H9 (cell line): ENCODE data around the gene OGFOD3. TPM values are rescaled to one million over a fixed set of nuclear protein-coding genes. Genes with fewer than 3 reads are reported as not detected.

Experiments
- DNase-seq: peaks from one replicate; pipeline ENCODE4 v3.0.0-alpha.2; 2017
- H2AFZ ChIP-seq: one replicate; pipeline ENCODE4 v1.6.1; 2013; ENCODE audit warnings: mild to moderate bottlenecking, low read length, control low read depth, moderate library complexity
- H2AK5ac ChIP-seq: 2 replicates; pipeline ENCODE4 v1.6.1; 2013; ENCODE audit warnings: low read length, control low read depth, mixed read lengths; ENCODE audit not compliant: insufficient read length
- H2BK120ac ChIP-seq: one replicate; pipeline ENCODE4 v1.6.1; 2013; ENCODE audit warnings: low read depth, mild to moderate bottlenecking, low read length, control low read depth, inconsistent platforms; ENCODE audit not compliant: poor library complexity, severe bottlenecking
- H2BK12ac ChIP-seq: 2 replicates; pipeline ENCODE4 v1.6.1; 2013; ENCODE audit warnings: low read length, control low read depth, mixed read lengths, low read depth; ENCODE audit not compliant: insufficient read length
- H2BK15ac ChIP-seq: 2 replicates; pipeline ENCODE4 v1.6.1; 2013; ENCODE audit warnings: low read depth, low read length, control low read depth
- H2BK20ac ChIP-seq: one replicate; pipeline ENCODE4 v1.6.1; 2013; ENCODE audit warnings: low read depth, mild to moderate bottlenecking, low read length, control low read depth, inconsistent platforms; ENCODE audit not compliant: poor library complexity, severe bottlenecking
- H2BK5ac ChIP-seq: 2 replicates; pipeline ENCODE4 v1.6.1; 2013; ENCODE audit warnings: low read length, control low read depth, mixed read lengths; ENCODE audit not compliant: insufficient read length
- H3K14ac ChIP-seq: 2 replicates; pipeline ENCODE4 v1.6.1; 2013; ENCODE audit warnings: low read length, control low read depth; ENCODE audit not compliant: insufficient read depth
- H3K18ac ChIP-seq: 2 replicates; pipeline ENCODE4 v1.6.1; 2013; ENCODE audit warnings: low read depth, mild to moderate bottlenecking, mixed read lengths, low read length, control low read depth; ENCODE audit not compliant: insufficient read length
- H3K23ac ChIP-seq: 2 replicates; pipeline ENCODE4 v1.6.1; 2013; ENCODE audit warnings: low read length, control low read depth, mixed read lengths, low read depth; ENCODE audit not compliant: insufficient read length
- H3K23me2 ChIP-seq: 2 replicates; pipeline ENCODE4 v1.6.1; 2013; ENCODE audit warnings: low read depth, mild to moderate bottlenecking, mixed read lengths, low read length, control low read depth; ENCODE audit not compliant: insufficient read length, poor library complexity, severe bottlenecking
- H3K27ac ChIP-seq: 2 replicates; pipeline ENCODE4 v1.5.1; 2013; ENCODE audit warnings: low read length, control low read depth, mixed read lengths, low read depth; ENCODE audit not compliant: insufficient read length
- H3K27me3 ChIP-seq: 2 replicates; pipeline ENCODE4 v1.6.1; 2013; ENCODE audit warnings: low read length, control low read depth, inconsistent platforms; ENCODE audit not compliant: insufficient read depth
- H3K4ac ChIP-seq: 2 replicates; pipeline ENCODE4 v1.6.1; 2013; ENCODE audit warnings: low read depth, mild to moderate bottlenecking, control low read depth, inconsistent platforms, low read length, moderate library complexity
- H3K4me1 ChIP-seq: 2 replicates; pipeline ENCODE4 v1.6.1; 2013; ENCODE audit warnings: low read length, control low read depth, inconsistent platforms; ENCODE audit not compliant: insufficient read depth
- H3K4me2 ChIP-seq: 2 replicates; pipeline ENCODE4 v1.6.1; 2013; ENCODE audit warnings: low read length, control low read depth, mixed read lengths; ENCODE audit not compliant: insufficient read length, insufficient read depth
- H3K56ac ChIP-seq: 2 replicates; pipeline ENCODE4 v1.6.1; 2013; ENCODE audit warnings: low read depth, mild to moderate bottlenecking, mixed read lengths, low read length, control low read depth; ENCODE audit not compliant: insufficient read length
- H3K79me1 ChIP-seq: 2 replicates; pipeline ENCODE4 v1.6.1; 2013; ENCODE audit warnings: low read depth, mild to moderate bottlenecking, moderate library complexity, low read length, control low read depth, inconsistent platforms; ENCODE audit not compliant: insufficient read depth, poor library complexity, severe bottlenecking
- H3K79me2 ChIP-seq: 2 replicates; pipeline ENCODE4 v1.6.1; 2013; ENCODE audit warnings: low read length, control low read depth, inconsistent platforms; ENCODE audit not compliant: insufficient read depth
- H3K9ac ChIP-seq: 2 replicates; pipeline ENCODE4 v1.6.1; 2013; ENCODE audit warnings: low read length, control low read depth, mixed read lengths; ENCODE audit not compliant: insufficient read length; ENCODE audit errors: extremely low read depth
- H3K9me3 ChIP-seq: one replicate; pipeline ENCODE4 v1.6.1; 2013; ENCODE audit warnings: low read depth, low read length, inconsistent platforms; ENCODE audit not compliant: control insufficient read depth
- H3T11ph ChIP-seq: one replicate; pipeline ENCODE4 v1.6.1; 2013; ENCODE audit warnings: mild to moderate bottlenecking, low read length, control low read depth, inconsistent platforms
- H4K20me1 ChIP-seq: one replicate; pipeline ENCODE4 v1.6.1; 2013; ENCODE audit not compliant: control insufficient read depth, insufficient read length, insufficient read depth
- H4K5ac ChIP-seq: 2 replicates; pipeline ENCODE4 v1.6.1; 2013; ENCODE audit warnings: low read depth, mild to moderate bottlenecking, mixed read lengths, low read length, control low read depth; ENCODE audit not compliant: insufficient read length
- H4K8ac ChIP-seq: replicated peaks from 2 replicates; pipeline ENCODE4 v1.6.1; 2013; ENCODE audit warnings: low read length, control low read depth, mixed read lengths, low read depth; ENCODE audit not compliant: insufficient read length
- H4K91ac ChIP-seq: 2 replicates; pipeline ENCODE4 v1.6.1; 2013; ENCODE audit warnings: low read depth, mild to moderate bottlenecking, moderate library complexity, mixed read lengths, low read length, control low read depth; ENCODE audit not compliant: insufficient read length
- H3K27ac Mint-ChIP-seq, 3 experiments: 2 replicates in 2 of 3; 3 replicates in 1 of 3; pipeline ENCODE4 v1.8.0; 2020 to 2021; ENCODE audit warnings: mixed read lengths in 3 of 3, mild to moderate bottlenecking in 1 of 3, moderate library complexity in 1 of 3
- H3K27me3 Mint-ChIP-seq: 2 replicates; pipeline ENCODE4 v1.8.0; 2021; ENCODE audit warnings: low read depth, mild to moderate bottlenecking, moderate library complexity, mixed read lengths
- H3K36me3 Mint-ChIP-seq, 3 experiments: 2 replicates in 2 of 3; 3 replicates in 1 of 3; pipeline ENCODE4 v1.8.0; 2020 to 2021; ENCODE audit warnings: low read depth in 3 of 3, mixed read lengths in 3 of 3; ENCODE audit not compliant: insufficient read depth in 1 of 3
- H3K4me1 Mint-ChIP-seq, 2 experiments: 2 replicates each; pipeline ENCODE4 v1.8.0; 2020; ENCODE audit warnings: mixed read lengths in 2 of 2
- H3K4me3 Mint-ChIP-seq, 2 experiments: 2 replicates in 1 of 2; 3 replicates in 1 of 2; pipeline ENCODE4 v1.8.0; 2020 to 2021; ENCODE audit warnings: mild to moderate bottlenecking in 2 of 2, mixed read lengths in 2 of 2, moderate library complexity in 1 of 2
- H3K9me3 Mint-ChIP-seq, 2 experiments: 2 replicates in 1 of 2; 3 replicates in 1 of 2; pipeline ENCODE4 v1.8.0; 2020; ENCODE audit warnings: mild to moderate bottlenecking in 2 of 2, mixed read lengths in 2 of 2, moderate library complexity in 1 of 2
- CTCF ChIP-seq: fragments of 200-600 bp; sonication (generic); conservative IDR thresholded peaks from 3 replicates; pipeline ENCODE4 v1.8.0; 2021; ENCODE audit warnings: antibody characterized with exemption, mild to moderate bottlenecking
- WGBS: extraction: QIAGEN DNeasy Blood & Tissue Kit; methylation state at CpG from one replicate; pipeline ENCODE4 v1.1.7; 2013; ENCODE audit warnings: missing lambda C conversion rate, low lambda C conversion rate, mixed read lengths; ENCODE audit not compliant: insufficient read length; ENCODE audit errors: extremely low coverage; 5-methylcytosine and 5-hydroxymethylcytosine counted together
- total RNA-seq: library from RNA; stranded (reverse); gene quantifications from 2 replicates; pipeline ENCODE4 v1.2.1, GENCODE V29; 2021

Gene OGFOD3
- total RNA-seq, 1 experiment from 2014 or later: 27.8 TPM

GRCh38 chr17:82355770-82356427 is 62.5 kb downstream of the OGFOD3 start:
- TF ChIP-seq CTCF: no peak
- Histone ChIP-seq H3K9ac (no peak overlapping the region), H3K4ac (no peak overlapping the region), H4K20me1 (no peaks in the 10 kb centered on the region), H3K27me3 (no peaks in the 10 kb centered on the region), H4K91ac (no peak overlapping the region), H3K27ac (no peak overlapping the region), H2AK5ac (no peak overlapping the region), H3K9me3 (no peaks in the 10 kb centered on the region), H3K4me2 (no peak overlapping the region), H3K18ac (no peak overlapping the region), H3K4me1 (peaks cover 2% of the 10 kb centered on the region; the same call in 1 of the 2 replicates), H3K79me1 (no peaks in the 10 kb centered on the region), H4K5ac (no peak overlapping the region), H2BK20ac (no peak overlapping the region), H2BK12ac (no peak overlapping the region), H2BK5ac (no peak overlapping the region), H2BK120ac (no peak overlapping the region), H3K23ac (no peak overlapping the region), H3K14ac (no peak overlapping the region), H2AFZ (no peak overlapping the region), H3K79me2 (no peaks in the 10 kb centered on the region), H3K23me2 (no peaks in the 10 kb centered on the region), H3T11ph (no peak overlapping the region), H2BK15ac (no peak overlapping the region), H3K56ac (no peak overlapping the region), H4K8ac (no peak overlapping the region)
- Mint-ChIP-seq H3K9me3 (no peaks in the 10 kb centered on the region), H3K36me3 (no peaks in the 10 kb centered on the region), H3K4me1 (peaks cover 2 to 20% of the 10 kb centered on the region in 2 experiments), H3K27me3 (peaks cover 6% of the 10 kb centered on the region), H3K27ac (peak overlapping the region in 1 of 3 experiments; percentile 53; a peak in 1 of 7 replicates), H3K4me3 (no peak overlapping the region)
- no peak for DNase-seq
- no CpG with 5 or more reads among the region's 11 CpGs for WGBS
